Stimulated activated CD4-positive, alpha-beta T cell treated with anti-CD3 and anti-CD28 coated beads, Interleukin-12 subunit alpha, Interleukin-12 subunit beta, amount 100 ng/mL, for 48 hours (primary cell): ENCODE data around the gene TMEM239.
"Not testable (repeated sequence)": the region's sequence is repeated elsewhere in the genome, so short reads cannot be mapped to it uniquely, and the experiment has no call there.

Source experiments
- DNase-seq, 3 donors: peaks; one replicate each; pipeline ENCODE4 v3.0.0-alpha.2; 2020; ENCODE audit warnings: low read depth in 2 of 3, low spot score in 1 of 3

The TMEM239 gene

DNA sequence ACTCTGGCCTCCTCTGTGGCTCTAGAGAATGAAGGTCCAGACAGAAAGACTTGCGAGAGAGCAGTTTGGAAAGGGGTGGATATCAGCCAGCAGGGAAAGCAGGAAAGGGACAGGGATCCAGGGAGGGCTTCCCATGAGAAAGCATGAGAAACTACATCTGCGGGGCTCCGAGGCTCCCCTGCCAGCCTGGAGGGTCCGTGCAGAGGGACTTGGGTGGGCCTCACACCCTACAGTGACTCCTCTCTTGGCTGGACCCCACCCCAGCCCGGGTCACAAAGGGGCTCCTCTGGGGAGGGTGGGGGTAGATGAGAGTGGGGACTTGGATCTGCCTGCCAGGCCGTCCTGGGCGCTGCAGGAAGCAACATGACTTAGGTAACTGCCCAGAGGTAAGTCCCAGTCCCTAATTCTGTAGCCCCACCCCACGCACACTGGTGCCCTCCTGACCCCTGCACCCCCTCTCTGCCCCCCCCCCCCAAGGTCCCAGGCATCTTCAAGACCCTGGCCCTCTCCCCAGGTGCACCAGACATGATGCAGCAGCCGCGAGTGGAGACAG, at the start of gene TMEM239:
Gene TMEM239 (plus strand): TSS at position 335 of the 553 bp plus-strand sequence. CDS start 191 bp downstream, at position 526.
- no peak for DNase-seq

DNA sequence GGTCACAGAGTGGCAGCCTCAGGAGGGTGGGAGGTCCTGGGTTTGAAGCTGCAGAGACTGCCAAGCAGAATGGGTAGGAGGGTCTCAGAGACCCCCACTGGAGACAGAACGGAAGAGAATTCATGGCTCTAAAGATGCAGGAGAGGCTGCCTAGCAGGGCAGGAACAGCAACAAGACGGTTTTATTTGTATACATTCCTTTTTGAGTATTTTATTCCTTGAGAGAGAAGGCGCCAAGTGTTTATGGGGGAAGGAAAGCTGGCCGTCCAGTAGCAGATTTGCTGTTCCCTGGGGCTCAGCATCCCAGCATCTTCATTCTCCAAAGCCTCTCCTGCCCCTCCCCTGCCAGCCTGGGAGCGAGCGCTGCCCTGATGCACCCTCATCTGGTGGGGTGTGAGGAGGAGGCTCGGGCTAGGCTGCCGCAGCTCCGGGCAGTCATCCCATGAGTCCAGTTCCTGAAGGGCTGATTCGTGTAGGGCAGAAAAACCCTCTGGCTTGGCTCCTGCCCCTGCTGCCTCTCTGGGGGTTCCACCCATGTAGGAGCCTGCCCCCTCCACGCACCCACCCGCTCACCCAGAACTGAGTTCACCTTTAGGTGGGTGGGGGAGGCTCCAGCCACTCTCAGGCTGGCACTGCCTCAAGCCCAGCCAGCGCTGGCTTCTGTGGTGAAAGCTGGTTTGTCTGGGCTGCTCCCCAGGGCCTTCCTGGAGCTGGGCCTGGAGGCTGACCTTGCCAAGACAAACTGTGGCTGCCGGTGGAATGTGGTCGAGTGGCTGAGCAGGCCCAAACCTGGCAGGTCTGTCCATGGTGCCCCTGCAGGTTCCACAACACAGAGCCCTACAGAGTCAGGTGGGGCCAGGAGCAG, 48.2 kb upstream of the TMEM239 start:
- DNase-seq: no peak

DNA sequence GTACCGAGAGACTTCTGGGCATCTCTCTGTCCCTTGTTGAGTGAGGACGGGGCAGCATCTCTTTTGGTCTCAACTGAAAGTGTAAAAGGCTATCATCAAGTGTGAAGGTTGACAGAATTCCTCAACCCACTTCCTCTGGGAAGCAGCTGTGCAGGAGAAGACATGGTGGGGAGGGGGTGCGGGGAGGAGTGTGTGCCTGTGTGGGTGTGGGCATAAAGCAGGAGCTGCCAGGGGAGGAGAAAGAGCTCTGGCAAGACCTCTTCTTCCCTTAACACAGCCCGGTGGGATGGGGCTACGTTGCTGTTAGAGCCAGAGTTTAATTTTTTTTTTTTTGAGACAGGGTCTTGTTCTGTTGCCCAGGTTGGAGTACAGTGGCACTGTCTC, 47.5 kb upstream of the TMEM239 start:
- no peak for DNase-seq

DNA sequence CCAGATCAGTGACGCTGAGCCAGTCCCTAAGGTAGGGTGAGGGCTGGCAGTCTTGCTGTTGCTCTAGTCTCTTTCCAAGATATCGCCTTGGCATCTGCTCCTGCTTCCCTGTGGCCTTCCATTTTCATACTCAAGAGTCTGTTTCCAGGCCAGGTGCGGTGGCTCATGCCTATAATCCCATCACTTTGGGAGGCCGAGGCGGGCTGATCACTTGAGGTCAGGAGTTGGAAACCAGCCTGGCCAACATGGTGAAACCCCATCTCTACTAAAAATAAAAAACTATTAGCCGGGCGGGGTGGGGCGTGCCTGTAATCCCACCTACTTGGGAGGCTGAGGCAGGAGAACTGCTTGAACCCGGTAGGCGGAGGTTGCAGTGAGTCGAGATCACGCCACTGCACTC, 46.1 kb upstream of the TMEM239 start:
- not testable (repeated sequence) for DNase-seq

DNA sequence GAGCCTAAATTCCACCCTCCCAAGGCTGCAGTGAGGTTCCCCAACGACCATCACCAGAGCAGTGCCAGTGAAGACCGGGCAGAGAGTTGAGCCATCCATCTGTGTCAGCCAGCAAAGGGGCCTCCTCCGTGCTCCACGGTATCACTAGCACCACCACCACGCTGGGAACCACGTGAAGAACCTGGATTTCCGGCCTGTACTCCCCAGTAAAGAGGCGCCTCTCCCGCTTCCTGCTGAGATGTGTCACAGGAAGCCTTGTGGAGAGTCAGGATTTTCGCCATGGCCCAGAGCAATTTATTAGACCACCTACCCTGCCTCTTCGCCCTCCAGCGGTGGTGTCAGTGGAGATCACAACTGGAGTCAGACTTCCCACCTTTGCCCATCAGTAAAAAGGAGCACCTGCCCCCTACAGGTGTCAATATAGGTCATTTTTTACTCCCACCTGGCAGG, 44.5 kb upstream of the TMEM239 start:
- DNase-seq: no peak

DNA sequence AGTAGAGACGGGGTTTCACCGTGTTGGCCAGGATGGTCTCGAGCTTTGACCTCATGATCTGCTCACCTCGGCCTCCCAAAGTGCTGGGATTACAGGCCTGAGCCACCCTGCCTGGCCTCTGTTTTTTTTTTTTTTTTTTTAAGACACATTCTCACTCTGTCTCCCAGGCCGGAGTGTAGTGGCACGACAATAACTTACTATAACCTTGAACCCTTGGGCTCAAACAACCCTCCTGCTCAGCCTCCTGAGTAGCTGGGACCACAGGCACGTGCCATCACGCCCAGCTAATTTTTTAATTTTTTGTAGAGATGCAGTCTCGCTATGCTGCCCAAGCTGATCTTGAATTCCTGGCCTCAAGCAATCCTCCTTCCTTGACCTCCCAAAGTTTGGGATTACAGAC, 42.4 kb upstream of the TMEM239 start:
- no peak for DNase-seq

DNA sequence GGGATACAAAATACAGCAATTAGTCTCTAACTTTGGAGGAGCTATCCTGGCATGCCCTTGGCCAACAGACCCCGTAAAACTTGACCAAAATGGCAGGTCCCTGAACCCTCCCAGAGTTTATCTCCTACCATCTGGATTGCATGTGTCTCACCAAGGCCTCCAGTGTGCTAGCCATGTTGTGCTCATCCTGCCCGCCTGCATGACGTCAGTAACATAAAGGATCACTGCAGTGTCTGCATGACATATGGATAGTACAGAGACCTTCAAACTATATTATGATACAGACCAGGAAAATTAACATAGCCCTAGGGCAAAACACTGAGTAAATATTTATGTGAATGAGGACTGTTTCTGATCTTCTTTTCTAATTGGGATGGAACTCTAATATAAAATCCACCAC, 41.0 kb upstream of the TMEM239 start:
- no peak for DNase-seq

DNA sequence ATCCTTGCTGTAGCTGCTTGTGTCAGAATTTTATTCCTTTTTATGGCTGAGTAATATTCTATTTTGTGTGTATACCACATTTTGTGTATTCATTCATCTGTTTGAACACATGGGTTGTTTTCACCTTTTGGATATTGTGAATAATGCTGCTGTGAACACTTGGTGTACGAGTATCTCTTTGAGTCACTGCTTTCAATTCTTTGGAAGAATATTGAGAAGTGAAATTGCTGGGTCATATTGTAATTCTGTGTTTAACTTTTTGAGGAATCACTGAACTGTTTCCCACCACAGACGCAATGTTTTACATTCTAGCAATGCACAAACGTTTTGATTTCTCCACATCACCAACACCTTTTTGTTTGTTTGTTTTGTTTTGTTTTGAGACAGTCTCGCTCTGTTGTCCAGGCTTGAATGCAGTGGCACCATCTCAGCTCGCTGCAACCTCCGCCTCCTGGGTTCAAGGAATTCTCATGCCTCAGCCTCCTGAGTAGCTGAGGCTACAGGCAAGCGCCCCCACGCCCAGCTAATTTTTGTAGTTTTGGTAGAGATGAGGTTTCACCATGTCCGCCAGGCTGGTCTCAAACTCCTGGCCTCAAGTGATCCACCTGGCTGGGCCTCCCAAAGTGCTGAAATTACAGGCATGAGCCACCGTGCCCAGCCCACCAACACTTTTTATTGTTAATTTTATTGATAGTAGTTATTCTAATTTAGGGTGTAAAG, 37.4 kb upstream of the TMEM239 start:
- no peak for DNase-seq

DNA sequence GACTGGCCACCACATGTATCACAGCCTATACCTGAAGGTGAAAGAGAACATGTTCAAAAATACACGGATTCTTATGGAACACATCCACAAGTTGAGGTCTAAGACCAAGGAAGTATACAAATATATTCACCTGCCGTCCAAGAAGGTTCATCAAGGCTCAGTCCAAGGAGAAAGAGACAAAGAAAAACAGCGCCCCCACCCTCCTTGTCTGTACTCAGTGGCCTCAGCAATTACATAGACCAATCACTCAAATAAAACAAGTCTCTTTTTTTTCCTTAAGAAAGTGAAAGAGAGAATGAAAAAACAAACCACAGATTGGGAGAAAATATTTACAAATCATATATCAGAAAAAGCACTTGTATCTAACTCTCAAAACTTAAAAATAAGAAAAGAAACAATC, 35.2 kb upstream of the TMEM239 start:
- DNase-seq: no peak

DNA sequence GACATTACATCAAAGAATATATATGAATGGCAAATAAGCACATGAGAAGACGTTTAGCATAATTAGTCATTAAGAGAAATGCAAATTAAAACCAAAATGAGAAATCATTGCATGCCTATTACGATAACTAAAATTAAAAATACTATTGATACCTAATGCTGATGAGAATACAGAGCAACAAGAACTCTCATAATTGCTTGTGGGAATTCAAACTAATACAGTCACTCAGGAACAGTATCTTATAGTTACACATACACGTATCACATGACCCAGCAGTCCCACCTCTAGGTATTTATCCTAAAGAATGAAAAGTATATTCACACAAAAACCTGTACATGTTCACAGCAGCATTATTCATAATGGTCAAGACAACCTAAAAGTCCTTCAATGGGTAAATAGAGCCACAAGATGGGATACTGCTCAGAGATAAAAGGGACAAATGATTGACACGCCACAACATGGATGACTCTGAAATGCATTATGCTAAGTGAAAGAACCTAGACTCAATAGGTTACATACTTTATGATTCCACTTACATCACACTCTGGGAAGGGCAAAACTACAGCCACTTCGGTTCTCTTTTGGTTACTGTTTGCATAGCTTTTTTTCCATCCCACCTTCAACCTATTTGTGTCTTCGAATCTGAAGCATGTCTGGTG, 32.1 kb upstream of the TMEM239 start:
- no peak for DNase-seq

DNA sequence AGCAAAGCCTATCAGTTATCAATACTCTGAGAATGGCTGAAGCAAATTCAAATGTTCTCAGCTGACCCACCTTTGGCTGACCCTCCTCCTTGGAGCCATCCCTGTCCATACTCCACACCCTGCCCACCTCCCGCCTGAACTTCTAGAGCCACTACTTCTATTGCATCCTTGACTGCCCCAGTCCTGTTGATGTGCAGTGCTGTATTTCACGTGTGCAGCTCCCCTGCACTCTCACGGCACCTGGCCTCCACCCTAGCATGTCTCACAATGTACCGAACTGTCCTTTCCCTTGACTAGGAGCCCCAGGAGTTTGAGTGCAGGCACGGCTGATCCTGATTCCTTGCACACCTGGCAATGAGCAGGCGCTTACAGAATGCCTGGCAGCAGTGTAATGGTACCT, 22.7 kb upstream of the TMEM239 start:
- DNase-seq: no peak

DNA sequence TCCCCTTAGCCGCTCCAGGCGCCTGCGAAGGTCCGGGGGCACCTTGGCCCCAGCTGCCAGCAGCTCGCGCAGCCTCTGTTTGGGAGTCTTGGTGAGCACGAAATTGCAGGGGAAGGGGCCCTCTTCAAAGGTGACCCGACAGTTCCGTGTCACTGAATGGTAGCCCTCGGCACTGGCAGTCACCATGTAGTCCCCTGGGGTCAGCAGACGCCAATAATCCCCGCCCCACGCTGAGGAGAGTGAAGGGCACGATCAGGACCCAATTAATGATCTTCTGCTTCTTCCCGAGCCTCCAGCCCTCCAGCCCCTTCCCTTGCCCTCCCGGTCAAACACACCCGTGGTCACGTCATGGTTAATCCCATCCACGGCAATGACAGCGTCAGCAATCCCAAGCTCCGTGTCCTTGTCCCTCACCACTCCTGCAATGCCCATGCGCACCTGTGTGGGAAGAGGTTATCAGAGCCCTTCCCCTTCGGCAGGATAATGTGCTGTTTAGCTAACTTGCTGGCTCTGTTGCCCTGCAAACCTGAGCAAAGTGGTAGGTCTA, 21.9 kb upstream of the TMEM239 start:
- no peak for DNase-seq

DNA sequence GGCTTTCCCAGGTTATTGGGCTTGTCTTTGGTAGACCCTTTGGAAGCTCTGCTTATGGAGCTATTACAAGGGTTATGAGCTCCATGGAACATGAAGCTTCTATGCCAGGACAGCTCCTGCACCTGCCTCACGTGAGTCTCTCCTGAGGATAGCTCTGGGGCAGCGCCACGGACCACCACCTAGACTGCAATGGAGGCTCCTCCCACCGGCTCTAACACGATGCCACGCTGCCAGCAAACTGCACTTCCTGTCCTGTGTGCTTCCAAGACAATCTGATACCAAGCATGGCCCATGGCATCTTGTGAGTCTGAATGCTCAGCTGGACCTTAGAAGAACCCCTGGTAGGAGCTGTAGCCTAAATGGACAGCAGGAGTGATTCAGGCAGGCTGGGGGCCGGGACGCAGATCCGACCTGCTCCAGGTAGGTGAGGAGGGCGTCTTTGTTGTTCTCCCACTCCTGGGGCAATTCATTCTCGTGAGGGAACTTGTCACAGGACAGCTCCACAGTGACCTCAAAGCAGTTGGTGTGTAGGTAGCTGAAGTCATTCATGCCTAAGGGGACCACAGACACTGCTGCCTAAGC, 21.2 kb upstream of the TMEM239 start:
- DNase-seq: no peak

DNA sequence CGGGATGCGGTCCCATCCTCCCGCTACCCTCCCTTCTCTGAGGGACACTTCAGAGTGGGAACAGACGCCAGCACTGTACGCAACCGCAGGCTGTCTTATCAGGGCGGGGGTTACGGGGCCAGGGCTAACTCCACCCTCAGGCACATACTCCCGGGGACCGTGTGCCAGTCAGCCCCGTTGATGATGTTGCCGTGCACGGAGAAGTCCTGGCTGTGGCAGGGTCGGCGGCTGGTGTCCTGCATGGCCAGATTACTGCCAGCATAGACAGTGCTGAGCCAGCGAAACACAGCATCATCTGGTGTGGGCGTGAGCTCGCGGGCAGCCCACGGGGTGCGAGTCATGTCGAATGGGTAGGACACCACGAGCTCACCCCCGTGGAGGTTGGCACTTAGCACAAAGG, 20.7 kb upstream of the TMEM239 start:
- no peak for DNase-seq

DNA sequence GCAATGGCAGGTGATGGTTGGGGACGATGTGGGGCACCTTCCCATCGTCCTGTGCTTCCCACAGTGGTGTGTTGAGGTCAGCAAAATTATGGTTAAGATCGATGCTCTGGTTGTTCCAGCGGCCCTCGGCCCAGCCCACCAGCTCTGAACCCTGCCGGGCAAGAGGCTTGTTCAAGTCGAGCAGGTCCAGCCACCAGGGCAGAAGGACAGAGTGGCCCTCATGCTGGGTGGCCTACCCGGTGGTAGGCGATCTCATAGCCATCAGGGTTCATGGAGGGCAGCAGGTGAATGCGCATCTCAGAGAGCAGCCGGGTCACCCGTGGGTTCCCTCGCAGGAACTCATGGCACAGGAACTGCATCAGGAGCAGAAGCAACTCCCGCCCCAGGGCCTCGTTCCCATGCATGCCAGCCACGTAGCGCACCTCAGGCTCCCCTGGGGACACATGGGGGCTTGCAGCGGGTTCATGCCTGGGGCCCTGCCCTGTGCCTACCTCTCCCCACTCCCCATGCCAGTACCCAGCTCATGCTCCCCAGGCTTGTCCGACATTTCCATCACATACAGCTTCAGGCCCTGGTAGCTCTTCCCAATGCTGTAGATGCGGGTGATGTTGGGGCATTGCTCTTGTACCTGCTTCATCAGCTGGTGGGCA, 20.0 kb upstream of the TMEM239 start:
- DNase-seq: no peak

DNA sequence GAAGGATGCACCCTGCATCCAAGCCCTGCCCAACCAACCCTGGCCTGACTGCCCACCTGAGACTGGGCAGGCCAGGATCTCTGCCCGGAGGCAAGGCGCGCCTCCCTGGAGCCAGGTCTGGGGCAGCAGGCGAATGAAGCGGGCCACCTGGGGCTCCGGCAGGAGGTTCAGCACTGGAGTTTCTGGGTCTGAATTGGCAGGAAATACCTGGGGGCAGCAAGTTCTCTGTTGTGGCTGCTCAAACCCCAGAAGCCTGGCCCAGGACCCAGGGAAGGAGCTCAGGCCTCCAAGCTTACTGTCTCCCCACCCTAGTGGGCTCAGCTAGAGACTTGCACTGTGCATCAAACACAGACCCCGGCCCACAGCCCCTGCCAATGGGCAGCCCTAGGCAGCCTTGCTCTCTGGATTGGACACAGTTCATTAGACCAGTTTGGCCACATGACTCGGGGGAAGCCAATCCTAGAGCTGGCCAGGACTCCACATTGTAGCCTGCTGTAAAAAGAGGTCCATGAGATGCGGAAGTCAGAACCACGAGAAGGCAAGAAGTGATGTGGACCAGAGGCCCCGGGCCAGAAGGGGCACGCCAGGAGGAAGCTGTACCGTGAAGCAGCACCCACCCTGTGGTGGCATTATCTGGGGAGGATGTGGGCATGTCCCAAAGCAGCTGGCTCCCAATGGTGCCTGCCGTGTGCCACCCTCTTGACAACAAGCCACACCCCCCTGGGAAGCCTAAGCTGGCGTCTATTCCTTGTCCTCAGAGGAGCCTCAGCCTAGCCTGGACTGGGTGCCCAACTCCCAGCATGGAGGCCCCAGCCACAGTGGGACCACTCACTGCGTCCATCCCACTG, 18.8 kb upstream of the TMEM239 start:
- no peak for DNase-seq

DNA sequence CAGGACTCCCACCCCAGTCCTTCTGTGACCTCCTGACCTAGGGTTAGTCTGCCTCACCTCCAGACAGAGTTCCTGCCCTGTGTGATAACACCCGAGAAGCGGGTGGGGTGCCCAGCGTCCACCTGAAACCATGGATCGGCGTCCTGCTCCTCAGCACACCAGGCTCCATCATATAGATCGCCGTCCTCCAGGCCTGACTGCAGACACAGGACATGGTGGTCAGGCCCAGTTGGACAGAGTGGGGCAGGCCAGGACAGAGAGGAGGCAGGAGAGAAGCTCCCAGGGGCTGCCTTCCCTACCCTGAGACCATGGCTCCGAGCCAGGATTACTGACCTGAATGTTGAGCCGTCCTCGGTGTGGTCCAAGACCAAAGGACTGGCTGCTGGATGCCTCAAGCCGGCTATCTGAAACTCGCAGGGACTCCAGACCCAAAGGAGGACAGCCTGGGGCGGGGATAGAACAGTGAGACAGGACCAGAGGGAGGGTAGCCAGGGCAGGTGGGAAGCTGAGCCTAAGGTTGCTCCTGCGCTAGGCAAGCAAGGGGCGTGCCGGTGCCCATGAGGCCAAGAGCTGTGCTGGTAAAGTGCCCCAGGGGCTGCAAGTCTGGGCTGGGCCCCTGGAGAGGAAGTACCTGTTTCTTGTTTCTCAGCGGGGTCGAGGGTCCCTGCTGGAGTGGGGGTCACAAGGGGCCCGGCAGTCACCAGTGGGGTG, 17.9 kb upstream of the TMEM239 start:
- no peak for DNase-seq

DNA sequence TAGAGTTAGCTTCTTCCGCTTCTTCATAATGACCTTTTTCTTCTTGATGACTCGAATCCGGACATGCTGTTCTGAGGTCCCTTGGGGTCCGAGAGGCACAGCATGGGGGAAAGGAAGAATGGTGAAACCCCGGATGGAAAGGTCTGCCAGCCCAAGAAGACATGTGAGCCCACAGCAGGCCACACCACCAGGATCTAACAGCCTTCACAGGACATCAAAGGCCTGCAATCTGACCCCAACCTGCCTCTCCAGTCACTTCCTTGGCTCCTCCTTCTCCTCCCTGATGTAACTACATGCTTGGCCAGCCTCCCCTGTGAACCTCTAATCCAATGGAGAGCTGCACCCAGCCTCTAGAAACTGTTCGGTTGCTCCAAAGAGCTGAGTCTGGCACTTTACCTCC, 17.4 kb upstream of the TMEM239 start:
- DNase-seq: no peak

DNA sequence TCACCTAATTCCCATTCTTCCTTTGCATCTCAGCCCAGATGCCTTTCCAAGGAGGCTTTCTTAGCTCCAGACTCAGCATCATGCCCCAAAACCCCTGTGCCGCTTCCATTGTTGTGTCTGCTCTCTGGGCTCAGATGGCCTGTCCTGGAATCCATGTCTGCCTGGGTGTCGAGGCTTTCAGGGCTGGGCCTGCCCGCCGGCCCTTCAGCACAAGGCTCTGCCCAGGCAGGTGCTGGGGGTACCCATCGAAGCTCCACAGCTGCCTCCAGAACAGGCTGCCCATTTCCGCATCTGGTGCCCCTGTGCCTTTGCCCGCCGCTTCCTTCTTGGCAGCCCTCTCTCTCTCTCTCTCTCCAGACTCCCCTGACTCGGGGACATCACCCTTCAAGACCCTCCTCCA, 16.9 kb upstream of the TMEM239 start:
- DNase-seq: no peak
